Left cardiac atrium (tissue), 4 donors: ENCODE measurements around the gene SYT1. TPM values are rescaled to one million over a fixed set of nuclear protein-coding genes. Genes with fewer than 3 reads are reported as not detected.
"Not testable (repeated sequence)": the region's sequence is repeated elsewhere in the genome, so short reads cannot be mapped to it uniquely, and the experiment has no call there.

Experiments used
- ATAC-seq, 2 donors: fragments of 200-7000 bp; cut with Tn5 transposase; one replicate each; pipeline ENCODE4 v1.9.1; 2020; ENCODE audit warnings: mild to moderate bottlenecking in 2 of 2, moderate library complexity in 2 of 2
- DNase-seq: peaks from one replicate; pipeline ENCODE4 v3.0.0-alpha.2; 2020
- intact Hi-C, 2 donors: fragments of 100-400 bp; cut with DNase I; formaldehyde crosslinking; loops; one replicate each; pipeline versions ENCODE4 v1.14.1 to v1.15.1; 2022 to 2023
- total RNA-seq, 2 donors: library from RNA; stranded (reverse); fragmentation: NEBNext Ultra II Directional; extraction: Animal tissue kit (Norgen Biotek cat#: 25700); gene quantifications; one replicate each; pipeline ENCODE4 v1.2.1, GENCODE V29; 2021
- donor health status: DM: no; HTN: yes; CAD: no.
- donor health status: DM: no; HTN: yes; CAD: no; lungs with severe emphysema.
- donor health status: DM: yes; HTN: yes; CAD: no.
- donor health status: Dilated cardiomyopathy.

The SYT1 gene
- total RNA-seq, 2 donors from 2014 or later = 0.68 to 1.5 TPM

DNA sequence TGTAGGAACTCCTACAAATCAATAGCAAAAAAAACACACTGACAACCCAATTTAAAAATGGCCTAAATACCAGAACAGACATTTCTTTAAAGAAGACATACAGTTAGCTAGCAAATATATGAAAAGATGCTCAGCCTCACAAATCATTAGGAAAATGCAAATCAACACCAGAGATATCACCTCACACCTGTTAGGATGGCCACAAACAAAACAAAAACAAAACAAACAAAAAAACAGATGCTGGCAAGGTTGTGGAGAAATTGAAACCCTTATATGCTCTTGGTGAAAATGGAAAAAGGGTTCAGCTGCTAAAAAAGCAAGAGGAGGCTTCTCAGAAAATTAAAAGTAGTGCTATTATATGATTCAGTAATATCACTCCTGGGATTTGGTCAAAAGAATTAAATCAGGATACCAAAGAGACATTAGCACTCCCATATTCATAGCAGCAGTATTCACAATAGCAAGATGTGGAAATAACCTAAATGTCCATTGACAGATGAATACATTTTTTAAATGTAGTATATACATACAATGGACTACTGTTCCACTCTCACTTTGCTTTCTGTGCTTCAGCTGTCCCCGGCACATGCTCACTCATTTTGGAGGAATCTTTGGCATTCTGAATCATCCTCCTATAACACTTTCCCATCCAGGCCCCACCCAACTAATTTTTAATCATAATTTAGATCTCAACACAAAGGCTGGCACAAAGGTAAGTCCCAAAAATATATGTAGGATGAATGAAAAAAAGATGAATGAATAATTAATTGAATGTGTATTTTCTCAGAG lies 99.1 kb downstream of the SYT1 start:
- DNase-seq = no peak
- intact Hi-C loops = no loop called here
- no peak for ATAC-seq

DNA sequence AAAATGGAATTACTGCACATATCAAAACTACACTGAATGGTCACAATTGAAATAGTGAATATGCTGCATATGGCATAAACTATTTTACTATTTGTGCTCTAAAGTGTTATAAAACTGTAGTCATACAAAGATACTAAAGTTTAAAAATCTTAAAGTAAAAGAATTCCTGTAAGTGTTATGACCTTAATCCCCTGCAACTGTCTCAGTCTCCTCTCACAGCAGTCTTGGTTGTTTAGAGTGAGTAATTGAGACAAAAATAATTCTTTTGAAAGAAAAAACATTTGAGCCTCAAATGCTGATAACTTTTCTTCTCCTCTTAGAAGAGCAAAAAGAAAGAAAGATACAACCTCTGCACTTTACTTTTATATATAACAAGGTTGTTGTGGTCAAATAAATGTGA lies 99.9 kb downstream of the SYT1 start:
- DNase-seq (no peak), ATAC-seq (no peak)
- intact Hi-C loops = no loop called here

- no peak for ATAC-seq
- intact Hi-C loops = no loop called here
- no peak for DNase-seq
These were observed 101.5 kb downstream of the SYT1 start for GRCh38 chr12:78966062-78966461.

GRCh38 chr12:78966926-78967325 lies 102.4 kb downstream of the SYT1 start:
- no peak for ATAC-seq
- DNase-seq = no peak
- intact Hi-C loops = no loop called here

DNA sequence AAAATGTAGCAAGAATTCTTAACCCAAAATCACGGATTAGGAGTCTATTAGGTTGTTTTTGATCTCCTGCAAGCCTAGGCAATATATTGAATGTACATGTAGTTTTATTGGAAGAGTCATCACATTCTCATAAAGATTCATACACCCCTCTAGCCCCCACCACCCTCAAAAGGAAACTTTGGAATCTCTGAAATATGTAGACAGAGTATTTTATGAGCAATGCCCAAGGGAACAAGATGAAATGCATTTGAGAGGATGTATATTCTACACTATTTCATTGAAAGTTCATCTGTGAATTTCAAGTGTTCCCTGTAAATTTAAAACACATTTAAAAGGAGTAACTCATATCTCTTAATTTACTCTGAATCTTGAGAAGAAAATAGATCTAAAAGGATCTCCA lies 103.7 kb downstream of the SYT1 start:
- intact Hi-C loops = no loop called here
- ATAC-seq = no peak

DNA sequence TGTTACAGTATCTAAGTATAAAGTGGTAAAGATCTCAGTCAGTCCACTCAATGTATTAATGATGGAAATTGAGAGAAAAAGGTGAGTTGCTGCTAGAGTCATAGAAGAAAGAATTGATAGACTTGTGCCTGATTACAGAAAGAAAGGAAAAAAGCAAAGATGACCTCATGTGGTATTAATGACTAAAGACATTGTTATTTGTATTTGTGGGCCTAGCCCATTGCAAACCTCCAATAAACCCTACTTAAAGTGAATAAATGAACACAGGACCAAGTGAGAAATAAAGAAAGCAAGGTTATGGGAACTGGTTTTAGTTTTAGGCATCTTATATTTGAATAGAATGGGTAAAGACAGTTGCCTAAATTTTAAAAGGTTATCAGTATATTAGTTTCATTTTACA lies 105.5 kb downstream of the SYT1 start:
- ATAC-seq (no peak), DNase-seq (no peak)
- intact Hi-C loops = no loop called here

More for the DNA sequence above, 103.7 kb downstream of the SYT1 start:
- no peak for DNase-seq

- intact Hi-C loops = no loop called here
- no peak for ATAC-seq
- DNase-seq = no peak
These were observed 112.8 kb downstream of the SYT1 start for GRCh38 chr12:78977304-78977867.

GRCh38 chr12:78994168-78994791 lies 129.7 kb downstream of the SYT1 start:
- ATAC-seq (no peak), DNase-seq (no peak)
- intact Hi-C loops = no loop called here

DNA sequence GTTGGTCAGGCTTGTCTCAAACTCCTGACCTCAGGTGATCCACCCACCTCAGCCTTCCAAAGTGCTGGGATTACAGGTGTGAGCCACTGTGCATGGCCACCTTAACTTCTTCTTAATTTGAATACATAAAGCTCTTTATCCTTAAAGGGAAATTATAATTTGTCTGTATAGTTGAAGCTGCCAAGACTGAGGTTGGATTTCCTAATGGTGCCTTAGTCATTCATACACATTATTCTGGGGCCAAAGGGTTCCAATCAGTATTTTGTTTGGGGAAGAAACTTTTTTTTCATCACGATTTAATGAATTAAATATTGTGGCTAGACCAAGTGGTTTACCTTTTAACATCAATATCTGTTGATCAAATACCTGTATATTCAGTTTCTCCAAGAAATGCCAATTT lies 135.9 kb downstream of the SYT1 start:
- intact Hi-C loops = no loop called here
- ATAC-seq (no peak), DNase-seq (no peak)

- no peak for DNase-seq
- no peak for ATAC-seq
- intact Hi-C loops = no loop called here
These were observed 136.8 kb downstream of the SYT1 start for GRCh38 chr12:79001404-79001803.

DNA sequence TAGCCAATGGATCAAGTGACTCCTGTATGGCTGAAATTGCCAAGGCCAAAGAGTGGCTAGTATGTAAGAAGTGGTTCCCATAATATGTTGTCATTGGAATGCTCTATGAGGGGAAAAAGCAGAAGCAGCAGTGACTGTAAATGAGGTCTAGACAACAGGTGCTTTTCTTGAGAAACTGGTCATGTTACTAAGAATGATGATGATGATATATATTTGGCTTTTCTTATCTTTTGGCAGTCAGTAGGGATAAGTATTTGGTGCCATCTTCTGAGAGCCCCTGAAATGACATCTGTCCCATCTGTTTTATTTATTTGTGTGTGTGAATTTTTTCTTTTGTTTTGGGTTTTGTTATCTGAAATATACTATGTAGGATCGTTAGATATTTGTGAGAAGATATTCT lies 141.7 kb downstream of the SYT1 start:
- DNase-seq (no peak), ATAC-seq (no peak)
- intact Hi-C loops = no loop called here

DNA sequence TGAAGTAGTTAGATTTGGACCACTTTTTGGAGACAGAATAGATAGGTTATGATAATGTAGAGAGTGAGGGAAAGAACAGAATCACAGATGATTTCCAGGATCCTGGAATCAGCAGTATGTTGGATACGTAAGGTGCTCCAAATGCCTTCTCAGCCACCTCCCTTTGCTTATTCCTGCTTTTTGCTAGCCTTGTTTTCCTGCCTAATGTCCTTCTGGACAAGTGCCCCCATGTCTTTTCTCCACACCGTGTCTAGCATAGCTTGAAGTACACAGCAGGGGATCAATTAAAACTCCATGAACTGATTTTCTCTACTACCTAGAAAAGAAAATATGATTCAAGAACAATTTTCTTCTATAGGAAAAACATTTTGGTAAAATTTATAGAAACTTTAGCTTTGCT lies 144.0 kb downstream of the SYT1 start:
- intact Hi-C loops = no loop called here
- ATAC-seq (no peak), DNase-seq (no peak)

GRCh38 chr12:79012636-79013035 lies 148.1 kb downstream of the SYT1 start:
- intact Hi-C loops = no loop called here
- no peak for DNase-seq
- ATAC-seq = no peak

- intact Hi-C loops = no loop called here
- no peak for DNase-seq
- no peak for ATAC-seq
These were observed 151.6 kb downstream of the SYT1 start for GRCh38 chr12:79016181-79016580.

- intact Hi-C loops = no loop called here
- ATAC-seq (no peak), DNase-seq (no peak)
These were observed 155.1 kb downstream of the SYT1 start for GRCh38 chr12:79019672-79020071.

GRCh38 chr12:79020106-79020505 lies 155.5 kb downstream of the SYT1 start:
- no peak for ATAC-seq
- no peak for DNase-seq
- intact Hi-C loops = no loop called here

DNA sequence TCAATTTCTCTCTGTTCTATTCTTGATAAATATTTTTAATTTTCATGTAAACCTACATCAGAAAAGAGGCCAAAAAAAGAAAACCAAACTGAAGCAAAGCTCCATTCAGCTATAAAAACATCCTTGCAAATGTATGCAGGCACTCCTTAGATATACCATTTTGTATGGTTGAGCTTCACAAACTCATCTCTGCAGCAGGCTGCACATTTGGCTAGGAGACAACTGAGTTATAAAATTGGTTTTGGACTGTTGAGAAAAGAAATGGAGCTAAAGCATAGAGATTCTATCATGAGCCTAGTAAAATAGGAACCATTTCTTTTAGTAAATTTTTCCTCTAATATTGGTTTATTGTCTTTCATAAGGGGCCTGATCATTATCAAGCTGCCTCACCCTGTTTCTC lies 156.4 kb downstream of the SYT1 start:
- no peak for ATAC-seq
- intact Hi-C loops = no loop called here
- no peak for DNase-seq

DNA sequence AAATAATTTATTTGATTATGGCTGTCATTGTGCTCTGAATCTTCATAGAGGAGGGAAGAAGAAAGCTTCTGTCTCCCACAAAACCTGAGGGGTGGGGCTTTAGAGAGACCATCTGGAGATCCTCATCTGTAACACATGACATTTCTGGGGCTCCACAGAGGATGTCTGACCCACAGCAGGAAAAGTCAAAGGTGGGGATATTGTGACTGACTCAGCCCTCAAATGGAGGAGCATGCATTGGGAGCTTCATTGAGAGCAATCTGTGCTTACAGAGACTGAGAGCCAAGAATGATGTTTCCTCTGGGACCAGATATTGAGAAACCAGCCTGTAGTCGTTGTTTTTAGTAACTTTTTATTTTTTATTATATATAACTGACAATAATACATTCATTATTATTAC lies 158.7 kb downstream of the SYT1 start:
- intact Hi-C loops = no loop called here
- ATAC-seq (no peak), DNase-seq (no peak)

- intact Hi-C loops = no loop called here
- no peak for ATAC-seq
These were observed 159.2 kb downstream of the SYT1 start for GRCh38 chr12:79023784-79024183.

DNA sequence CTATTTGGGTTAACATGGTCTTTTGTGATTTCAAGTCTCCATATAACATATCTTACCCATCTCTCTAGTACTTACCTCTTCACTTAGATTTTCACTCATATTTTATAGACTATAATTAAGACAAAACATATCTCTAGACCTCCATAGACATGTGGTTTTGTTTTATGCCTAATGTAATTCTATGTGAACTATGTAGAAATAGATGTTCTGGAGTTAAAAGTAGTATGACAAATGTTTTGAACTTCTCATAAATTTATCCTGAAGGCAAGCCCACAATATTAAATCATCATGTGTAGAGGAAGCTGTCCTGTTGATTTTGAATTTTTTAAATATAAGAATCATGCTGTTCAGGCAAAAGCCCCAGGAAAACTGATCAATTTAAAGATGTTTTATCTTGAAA lies 169.2 kb downstream of the SYT1 start:
- no peak for ATAC-seq
- no peak for DNase-seq
- intact Hi-C loops = no loop called here

More at GRCh38 chr12:79023784-79024183, 159.2 kb downstream of the SYT1 start:
- DNase-seq = no peak

GRCh38 chr12:79044748-79045147 lies 180.2 kb downstream of the SYT1 start:
- ATAC-seq, DNase-seq, intact Hi-C loops: not testable (repeated sequence)
